IMR-90 (cell line): Measurements from ENCODE around the gene TNFRSF13B.

Experiments
- CEBPB ChIP-seq: IDR thresholded peaks from 2 replicates; pipeline ENCODE4 v1.6.1; 2012; ENCODE audit warnings: low read depth, low read length, improper control_type of control experiment
- POLR2A ChIP-seq: IDR thresholded peaks from 2 replicates; pipeline ENCODE4 v1.6.1; 2012; ENCODE audit warnings: mild to moderate bottlenecking, low read depth, low read length
- RCOR1 ChIP-seq: IDR thresholded peaks from 2 replicates; pipeline ENCODE4 v1.6.1; 2012; ENCODE audit warnings: mild to moderate bottlenecking, low read length, improper control_type of control experiment; ENCODE audit not compliant: insufficient replicate concordance
- RFX5 ChIP-seq: IDR thresholded peaks from 2 replicates; pipeline ENCODE4 v1.8.0; 2012; ENCODE audit warnings: low read depth, mild to moderate bottlenecking, low read length, moderate library complexity

- TF ChIP-seq RCOR1 (no peak), RFX5 (no peak), CEBPB (no peak), POLR2A (no peak)
These were observed 33.9 kb downstream of the TNFRSF13B start for GRCh38 chr17:16938031-16938430.
